22Rv1 (cell line): ENCODE results near the gene PODXL2.

Experiments used
- ZFX ChIP-seq: fragments of 450-650 bp; IDR thresholded peaks from 2 replicates; pipeline ENCODE4 v1.6.1; 2017; ENCODE audit warnings: antibody characterized with exemption, borderline replicate concordance
- TF ChIP-seq, protein P1 (sequence below): fragments of 450-650 bp; IDR thresholded peaks from 2 replicates; pipeline ENCODE4 v1.5.1; 2017; ENCODE audit warnings: mild to moderate bottlenecking

- TF ChIP-seq, protein P1, sequence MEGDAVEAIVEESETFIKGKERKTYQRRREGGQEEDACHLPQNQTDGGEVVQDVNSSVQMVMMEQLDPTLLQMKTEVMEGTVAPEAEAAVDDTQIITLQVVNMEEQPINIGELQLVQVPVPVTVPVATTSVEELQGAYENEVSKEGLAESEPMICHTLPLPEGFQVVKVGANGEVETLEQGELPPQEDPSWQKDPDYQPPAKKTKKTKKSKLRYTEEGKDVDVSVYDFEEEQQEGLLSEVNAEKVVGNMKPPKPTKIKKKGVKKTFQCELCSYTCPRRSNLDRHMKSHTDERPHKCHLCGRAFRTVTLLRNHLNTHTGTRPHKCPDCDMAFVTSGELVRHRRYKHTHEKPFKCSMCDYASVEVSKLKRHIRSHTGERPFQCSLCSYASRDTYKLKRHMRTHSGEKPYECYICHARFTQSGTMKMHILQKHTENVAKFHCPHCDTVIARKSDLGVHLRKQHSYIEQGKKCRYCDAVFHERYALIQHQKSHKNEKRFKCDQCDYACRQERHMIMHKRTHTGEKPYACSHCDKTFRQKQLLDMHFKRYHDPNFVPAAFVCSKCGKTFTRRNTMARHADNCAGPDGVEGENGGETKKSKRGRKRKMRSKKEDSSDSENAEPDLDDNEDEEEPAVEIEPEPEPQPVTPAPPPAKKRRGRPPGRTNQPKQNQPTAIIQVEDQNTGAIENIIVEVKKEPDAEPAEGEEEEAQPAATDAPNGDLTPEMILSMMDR, result no peak
- no peak for TF ChIP-seq ZFX
These were observed 8.2 kb upstream of the PODXL2 start for GRCh38 chr3:127620637-127621375.
